ENCODE results near the gene IQSEC1.

DNA sequence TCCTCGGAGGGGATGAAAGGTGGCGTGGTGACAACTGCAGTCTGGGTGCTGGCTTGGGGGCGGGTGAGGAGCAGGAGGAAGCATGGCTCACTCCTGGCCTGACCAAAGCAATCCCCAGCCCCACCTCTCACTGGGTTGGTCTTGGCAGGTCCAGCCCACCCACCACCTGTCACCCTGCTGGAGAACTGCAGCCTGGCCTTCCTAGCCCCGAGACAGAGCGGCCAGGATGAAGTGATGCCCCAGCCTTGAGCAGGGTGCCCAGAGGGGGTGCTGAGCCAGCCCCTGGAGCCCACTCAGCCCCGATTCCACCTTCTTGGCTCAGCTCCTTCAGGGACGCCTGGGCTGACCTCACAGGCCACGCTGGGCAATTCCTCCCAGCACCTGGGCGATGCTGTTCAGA is 89.9 kb downstream of the IQSEC1 start:
- TF ChIP-seq, protein P1, sequence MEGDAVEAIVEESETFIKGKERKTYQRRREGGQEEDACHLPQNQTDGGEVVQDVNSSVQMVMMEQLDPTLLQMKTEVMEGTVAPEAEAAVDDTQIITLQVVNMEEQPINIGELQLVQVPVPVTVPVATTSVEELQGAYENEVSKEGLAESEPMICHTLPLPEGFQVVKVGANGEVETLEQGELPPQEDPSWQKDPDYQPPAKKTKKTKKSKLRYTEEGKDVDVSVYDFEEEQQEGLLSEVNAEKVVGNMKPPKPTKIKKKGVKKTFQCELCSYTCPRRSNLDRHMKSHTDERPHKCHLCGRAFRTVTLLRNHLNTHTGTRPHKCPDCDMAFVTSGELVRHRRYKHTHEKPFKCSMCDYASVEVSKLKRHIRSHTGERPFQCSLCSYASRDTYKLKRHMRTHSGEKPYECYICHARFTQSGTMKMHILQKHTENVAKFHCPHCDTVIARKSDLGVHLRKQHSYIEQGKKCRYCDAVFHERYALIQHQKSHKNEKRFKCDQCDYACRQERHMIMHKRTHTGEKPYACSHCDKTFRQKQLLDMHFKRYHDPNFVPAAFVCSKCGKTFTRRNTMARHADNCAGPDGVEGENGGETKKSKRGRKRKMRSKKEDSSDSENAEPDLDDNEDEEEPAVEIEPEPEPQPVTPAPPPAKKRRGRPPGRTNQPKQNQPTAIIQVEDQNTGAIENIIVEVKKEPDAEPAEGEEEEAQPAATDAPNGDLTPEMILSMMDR (IDR thresholded peaks at IDR 0.05; ENCODE audit: low read depth, low read length): no peak
- TF ChIP-seq POLR2A (IDR thresholded peaks at IDR 0.05; ENCODE audit: extremely low read depth, insufficient read length) (no peak), MYC (IDR thresholded peaks at IDR 0.05; ENCODE audit: low read depth, low read length) (no peak)
- TF ChIP-seq, protein P2, sequence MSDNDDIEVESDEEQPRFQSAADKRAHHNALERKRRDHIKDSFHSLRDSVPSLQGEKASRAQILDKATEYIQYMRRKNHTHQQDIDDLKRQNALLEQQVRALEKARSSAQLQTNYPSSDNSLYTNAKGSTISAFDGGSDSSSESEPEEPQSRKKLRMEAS (IDR thresholded peaks at IDR 0.05; ENCODE audit: low read depth, low read length): no peak
